Endothelial cell (in vitro differentiated cells): ENCODE data around the gene HIVEP3. TPM values are rescaled to one million over a fixed set of nuclear protein-coding genes. Genes with fewer than 3 reads are reported as not detected.

Experiments used
- DNase-seq: peaks from one replicate; pipeline ENCODE4 v3.0.0; 2021; ENCODE audit warnings: low spot score
- H3K27ac Mint-ChIP-seq: one replicate; pipeline ENCODE4 v1.8.0; 2021; ENCODE audit warnings: mixed read lengths, inconsistent platforms; ENCODE audit not compliant: unreplicated experiment
- H3K27me3 Mint-ChIP-seq: one replicate; pipeline ENCODE4 v1.8.0; 2021; ENCODE audit warnings: mild to moderate bottlenecking, moderate library complexity, mixed read lengths, inconsistent platforms; ENCODE audit not compliant: unreplicated experiment
- H3K36me3 Mint-ChIP-seq: one replicate; pipeline ENCODE4 v1.8.0; 2021; ENCODE audit warnings: mild to moderate bottlenecking, low read depth, mixed read lengths, inconsistent platforms; ENCODE audit not compliant: unreplicated experiment
- H3K4me1 Mint-ChIP-seq: one replicate; pipeline ENCODE4 v1.8.0; 2021; ENCODE audit warnings: mild to moderate bottlenecking, mixed read lengths, inconsistent platforms; ENCODE audit not compliant: unreplicated experiment
- H3K4me3 Mint-ChIP-seq: one replicate; pipeline ENCODE4 v1.8.0; 2021; ENCODE audit warnings: mild to moderate bottlenecking, mixed read lengths, inconsistent platforms; ENCODE audit not compliant: unreplicated experiment
- H3K9me3 Mint-ChIP-seq: one replicate; pipeline ENCODE4 v1.8.0; 2021; ENCODE audit warnings: mixed read lengths, inconsistent platforms; ENCODE audit not compliant: unreplicated experiment
- total RNA-seq: library from RNA; stranded (reverse); fragmentation: NEBNext Ultra II Directional; extraction: Animal tissue kit (Norgen Biotek cat#: 25700); gene quantifications from one replicate; pipeline ENCODE4 v1.2.1, GENCODE V29; 2021; ENCODE audit not compliant: unreplicated experiment
- TF ChIP-seq, protein P1 (sequence below): fragments of 200-600 bp; sonication (generic); IDR thresholded peaks from one replicate; pipeline ENCODE4 v1.5.0; 2021; ENCODE audit warnings: antibody characterized with exemption; ENCODE audit not compliant: unreplicated experiment

Gene HIVEP3
- total RNA-seq, 1 donor from 2014 or later = 8.9 TPM

DNA sequence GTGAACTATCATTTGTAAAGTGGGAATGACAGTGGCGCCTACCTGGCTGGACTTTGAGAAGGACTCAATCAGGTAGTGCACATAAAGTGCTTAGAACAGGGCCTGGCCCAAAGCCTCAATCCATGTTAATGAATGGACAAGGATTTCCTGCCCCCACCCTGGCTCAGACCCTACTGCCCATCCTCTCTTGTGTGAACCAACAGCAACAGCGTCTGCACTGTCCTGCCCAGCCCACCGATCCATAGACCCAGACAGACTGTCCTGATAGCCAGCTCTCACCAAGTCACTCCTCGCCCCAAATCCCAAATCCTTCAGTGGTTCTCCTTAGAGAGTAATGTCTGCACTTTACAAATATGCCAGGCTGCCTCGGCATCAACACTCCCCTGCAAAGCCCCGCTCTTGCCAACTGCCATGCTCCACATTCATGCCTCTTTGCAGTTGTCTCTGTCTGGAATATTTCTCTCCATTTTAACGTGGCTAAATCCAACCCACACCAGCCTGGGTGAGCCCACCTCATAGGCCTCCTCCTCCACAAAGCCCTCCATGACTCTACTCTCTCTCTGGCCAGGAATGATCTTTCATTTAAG lies 276.7 kb downstream of the HIVEP3 start:
- no peak for DNase-seq
- no peak overlapping the region for H3K27ac Mint-ChIP-seq
- H3K9me3 Mint-ChIP-seq = no peaks in the 10 kb centered on the region
- H3K36me3 Mint-ChIP-seq = no peaks in the 10 kb centered on the region
- peaks cover 8% of the 10 kb centered on the region for H3K27me3 Mint-ChIP-seq
- H3K4me1 Mint-ChIP-seq = no peaks in the 10 kb centered on the region
- TF ChIP-seq, protein P1, sequence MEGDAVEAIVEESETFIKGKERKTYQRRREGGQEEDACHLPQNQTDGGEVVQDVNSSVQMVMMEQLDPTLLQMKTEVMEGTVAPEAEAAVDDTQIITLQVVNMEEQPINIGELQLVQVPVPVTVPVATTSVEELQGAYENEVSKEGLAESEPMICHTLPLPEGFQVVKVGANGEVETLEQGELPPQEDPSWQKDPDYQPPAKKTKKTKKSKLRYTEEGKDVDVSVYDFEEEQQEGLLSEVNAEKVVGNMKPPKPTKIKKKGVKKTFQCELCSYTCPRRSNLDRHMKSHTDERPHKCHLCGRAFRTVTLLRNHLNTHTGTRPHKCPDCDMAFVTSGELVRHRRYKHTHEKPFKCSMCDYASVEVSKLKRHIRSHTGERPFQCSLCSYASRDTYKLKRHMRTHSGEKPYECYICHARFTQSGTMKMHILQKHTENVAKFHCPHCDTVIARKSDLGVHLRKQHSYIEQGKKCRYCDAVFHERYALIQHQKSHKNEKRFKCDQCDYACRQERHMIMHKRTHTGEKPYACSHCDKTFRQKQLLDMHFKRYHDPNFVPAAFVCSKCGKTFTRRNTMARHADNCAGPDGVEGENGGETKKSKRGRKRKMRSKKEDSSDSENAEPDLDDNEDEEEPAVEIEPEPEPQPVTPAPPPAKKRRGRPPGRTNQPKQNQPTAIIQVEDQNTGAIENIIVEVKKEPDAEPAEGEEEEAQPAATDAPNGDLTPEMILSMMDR = no peak
- H3K4me3 Mint-ChIP-seq = no peak overlapping the region

DNA sequence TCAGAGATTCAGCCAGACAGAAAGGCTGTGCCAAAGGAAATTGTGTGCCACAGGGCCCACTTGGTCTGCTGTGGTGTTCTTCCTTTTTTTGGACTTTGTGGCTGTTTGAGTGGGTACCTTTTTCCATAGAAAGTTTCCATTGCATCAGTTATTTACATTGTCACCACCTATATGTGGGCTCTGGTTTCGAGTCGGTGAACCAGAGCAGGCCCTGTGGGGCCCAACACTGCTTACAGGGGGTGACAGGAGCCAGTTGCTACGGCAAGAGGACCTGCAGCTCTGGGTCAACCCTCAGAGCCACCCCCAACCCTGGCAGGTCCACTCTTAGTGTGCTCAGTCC lies 277.3 kb downstream of the HIVEP3 start:
- no peak overlapping the region for H3K27ac Mint-ChIP-seq
- H3K4me1 Mint-ChIP-seq = no peaks in the 10 kb centered on the region
- DNase-seq = no peak
- no peak overlapping the region for H3K4me3 Mint-ChIP-seq
- TF ChIP-seq, protein P1 = no peak
- peaks cover 8% of the 10 kb centered on the region for H3K27me3 Mint-ChIP-seq
- no peaks in the 10 kb centered on the region for H3K36me3 Mint-ChIP-seq
- H3K9me3 Mint-ChIP-seq = no peaks in the 10 kb centered on the region

DNA sequence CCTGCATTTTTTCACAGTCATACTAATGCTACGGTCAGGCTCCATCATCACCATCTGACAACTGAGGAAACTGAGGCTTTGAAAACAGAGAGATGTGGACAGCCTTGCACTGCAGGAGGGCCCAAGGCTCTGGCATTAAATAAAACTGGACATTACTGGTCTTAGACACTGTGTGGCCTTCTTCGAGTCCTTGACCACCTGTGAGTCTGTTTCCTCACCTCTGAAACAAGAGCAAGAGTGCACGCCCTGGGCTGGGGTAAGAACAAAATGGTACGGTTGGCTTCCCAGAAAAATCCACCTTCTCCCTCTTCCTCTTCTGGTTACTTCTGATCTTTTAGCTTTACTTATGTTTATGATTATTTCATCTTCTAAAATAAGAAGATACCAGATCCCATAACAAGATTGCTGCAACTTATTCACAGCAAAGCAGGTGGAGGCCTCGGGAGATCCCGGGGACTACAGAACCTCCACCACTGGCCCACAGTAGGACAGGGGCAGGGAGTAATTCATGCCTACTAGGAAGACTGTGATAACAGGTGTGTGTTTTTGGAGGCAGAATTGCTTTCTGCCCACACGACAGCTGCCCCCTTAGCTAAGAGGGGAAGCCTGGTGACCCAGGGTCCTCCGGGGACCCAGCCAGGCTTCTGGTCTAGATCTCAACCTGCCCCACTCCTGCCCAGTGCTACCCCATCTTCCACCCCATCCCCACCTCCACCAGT lies 277.8 kb downstream of the HIVEP3 start:
- H3K27ac Mint-ChIP-seq = no peak overlapping the region
- peaks cover 5% of the 10 kb centered on the region for H3K27me3 Mint-ChIP-seq
- no peak for DNase-seq
- H3K4me1 Mint-ChIP-seq = no peaks in the 10 kb centered on the region
- H3K9me3 Mint-ChIP-seq = no peaks in the 10 kb centered on the region
- no peak overlapping the region for H3K4me3 Mint-ChIP-seq
- TF ChIP-seq, protein P1 = no peak
- no peaks in the 10 kb centered on the region for H3K36me3 Mint-ChIP-seq

DNA sequence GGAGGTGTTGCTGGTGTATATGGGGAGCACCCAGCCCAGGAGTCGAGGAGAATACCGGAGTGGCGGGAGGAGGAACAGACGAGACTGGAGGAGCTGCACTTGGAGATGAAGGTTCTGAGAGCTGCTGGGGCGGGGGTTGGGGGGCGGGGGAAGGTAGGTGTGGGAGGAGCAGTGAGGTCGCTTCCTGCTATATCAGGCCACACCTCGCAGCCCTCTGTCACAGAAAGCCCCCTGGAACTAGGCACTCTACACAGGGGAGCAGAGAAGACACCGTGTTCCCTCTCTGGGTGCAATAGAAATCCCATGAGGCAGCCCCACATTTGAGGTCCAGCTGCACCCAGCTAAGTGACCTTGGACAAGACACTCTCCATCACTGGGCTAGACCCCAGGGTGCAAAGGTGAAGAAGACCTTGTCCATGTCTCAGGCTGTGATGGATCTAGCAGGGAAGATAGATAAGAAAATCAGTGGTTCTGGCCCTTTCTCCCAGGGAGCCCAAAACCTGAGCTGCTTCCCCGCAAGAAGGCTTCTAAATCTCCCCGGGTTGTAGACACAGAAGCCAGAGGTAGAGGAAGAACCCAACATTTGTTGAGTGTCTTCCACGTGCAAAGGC lies 278.5 kb downstream of the HIVEP3 start:
- Mint-ChIP-seq H3K36me3 (no peaks in the 10 kb centered on the region), H3K27me3 (peaks cover 3% of the 10 kb centered on the region), H3K4me1 (no peaks in the 10 kb centered on the region), H3K9me3 (no peaks in the 10 kb centered on the region), H3K27ac (no peak overlapping the region), H3K4me3 (no peak overlapping the region)
- DNase-seq = no peak
- TF ChIP-seq, protein P1 = no peak
